ENCODE results near the gene TRMT44. TPM values are rescaled to one million over a fixed set of nuclear protein-coding genes. Genes with fewer than 3 reads are reported as not detected.
A peak's percentile ranks its signal among the peaks of the same experiment; 100 is the strongest.
"Not testable (repeated sequence)": the region's sequence is repeated elsewhere in the genome, so short reads cannot be mapped to it uniquely, and the experiment has no call there.

Gene TRMT44
- total RNA-seq, 1 experiment from 2014 or later = 12.6 TPM

- DNase-seq (ENCODE audit: low read depth) = no peak
Measured at GRCh38 chr4:8467016-8467415, 26.4 kb downstream of the TRMT44 start.

- DNase-seq (ENCODE audit: low read depth) = peak; percentile 39
Measured at GRCh38 chr4:8468746-8469535, 28.4 kb downstream of the TRMT44 start.

DNA sequence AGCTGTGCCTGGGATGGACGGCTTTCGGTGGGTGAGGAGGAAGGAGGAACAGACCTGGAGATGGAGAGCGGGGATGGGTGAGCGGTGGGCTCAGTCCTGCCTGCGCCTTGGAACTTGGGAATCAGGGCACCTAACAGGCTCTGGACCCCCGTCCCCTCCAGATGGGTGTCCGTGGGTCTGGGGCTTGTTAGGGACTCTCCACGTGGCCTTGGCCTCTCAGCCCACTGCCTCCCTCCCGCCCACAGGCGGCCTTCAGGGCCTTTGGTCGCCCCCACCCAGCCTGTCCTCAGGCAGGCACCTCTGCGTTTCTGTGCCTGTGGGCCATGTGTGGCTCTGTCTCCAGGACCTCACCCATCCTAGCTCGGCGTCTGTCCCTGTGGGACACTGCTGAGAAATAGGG lies 29.0 kb downstream of the TRMT44 start:
- no peak for DNase-seq (ENCODE audit: low read depth)

DNA sequence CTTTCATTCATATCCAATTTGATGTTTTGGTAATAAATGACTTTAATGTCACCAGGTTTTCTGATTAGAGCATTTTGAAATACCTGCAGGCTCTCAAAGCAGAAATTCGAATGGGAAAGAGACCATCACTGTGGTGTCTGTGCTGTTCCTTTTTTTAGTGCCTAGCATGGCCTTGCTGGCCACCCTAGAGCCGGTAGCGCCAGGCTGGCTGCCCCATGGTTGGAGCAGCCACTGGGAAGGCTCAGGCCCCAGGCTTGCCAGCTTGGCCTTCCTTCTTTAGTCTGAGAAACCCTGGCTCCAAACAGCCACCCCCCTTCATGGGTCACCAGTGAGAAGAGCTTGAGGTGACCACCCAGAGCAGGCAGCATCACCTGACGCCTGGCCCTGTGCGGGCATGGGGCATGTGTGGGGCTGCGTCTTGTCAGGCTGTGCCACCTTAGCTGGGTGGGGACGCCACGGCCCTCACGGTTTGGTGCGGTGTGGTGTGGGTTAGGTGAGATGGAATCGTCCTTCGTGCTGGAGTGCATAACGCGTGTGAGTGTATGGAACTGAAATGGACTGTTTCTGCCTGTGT lies 30.0 kb downstream of the TRMT44 start:
- no peak for DNase-seq (ENCODE audit: low read depth)

- no peak for DNase-seq (ENCODE audit: low read depth)
Measured at GRCh38 chr4:8471211-8471875, 30.8 kb downstream of the TRMT44 start.

- no peak for DNase-seq (ENCODE audit: low read depth)
Measured at GRCh38 chr4:8472158-8472688, 31.6 kb downstream of the TRMT44 start.

- DNase-seq (ENCODE audit: low read depth) = peak; percentile 67
Measured at GRCh38 chr4:8472689-8473197, 32.2 kb downstream of the TRMT44 start.

DNA sequence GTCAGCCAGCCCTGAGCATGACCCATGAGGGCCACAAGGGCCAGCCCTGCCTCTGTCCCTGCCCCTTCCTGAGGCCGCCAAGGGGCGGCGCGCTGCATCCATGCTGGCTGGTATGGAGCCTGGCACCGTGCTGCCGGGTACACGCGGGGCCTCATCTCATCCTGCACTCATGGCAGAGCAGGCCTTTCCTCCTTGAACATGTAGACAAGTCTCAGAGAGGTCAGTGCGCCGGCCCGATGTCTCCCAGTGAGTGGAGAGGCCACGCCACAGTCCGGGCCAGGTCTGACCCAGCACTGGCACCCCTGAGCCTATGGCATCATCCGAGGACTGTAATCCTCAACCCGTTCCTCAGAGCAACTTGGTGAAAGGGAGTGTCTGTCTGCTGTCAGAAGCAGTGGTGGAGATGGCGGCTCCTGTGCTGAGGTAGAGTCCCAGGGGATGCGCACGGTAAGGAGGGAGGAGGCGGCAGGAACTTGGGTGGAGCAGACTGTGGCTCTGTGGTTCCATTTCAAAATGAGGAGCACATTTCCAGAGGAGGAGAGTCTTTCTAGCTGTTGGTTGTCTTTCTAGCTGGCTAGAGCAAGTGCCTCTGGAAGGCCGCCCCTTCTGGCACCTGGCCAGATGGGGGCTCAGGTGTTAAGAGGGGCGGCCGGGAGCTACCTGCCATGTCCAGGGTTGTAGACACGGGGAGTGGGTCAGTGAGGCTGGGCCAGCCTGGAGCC lies 32.8 kb downstream of the TRMT44 start:
- DNase-seq (ENCODE audit: low read depth) = no peak

- no peak for DNase-seq (ENCODE audit: low read depth)
Measured at GRCh38 chr4:8473920-8474590, 33.5 kb downstream of the TRMT44 start.

DNA sequence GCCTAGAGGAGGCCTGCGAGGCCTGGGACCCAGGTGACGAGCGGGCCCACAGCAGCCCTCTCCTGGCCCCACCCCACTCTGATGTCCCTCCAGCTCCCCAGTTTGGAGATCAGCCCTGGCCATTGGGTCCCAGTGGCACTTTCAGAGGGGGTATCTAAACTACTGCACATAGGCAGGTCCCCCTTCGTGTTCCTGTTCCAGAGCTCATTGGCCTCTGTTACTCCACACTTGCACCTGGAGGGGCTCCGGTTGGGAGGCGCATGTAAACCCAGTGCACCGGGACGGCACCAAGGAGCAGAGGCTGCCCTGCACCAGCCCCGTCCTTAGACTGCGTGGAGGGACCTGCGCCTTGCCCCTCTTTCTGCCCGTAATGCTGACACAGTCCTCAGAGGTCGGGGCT lies 34.3 kb downstream of the TRMT44 start:
- DNase-seq (ENCODE audit: low read depth) = no peak

- DNase-seq (ENCODE audit: low read depth) = no peak
Measured at GRCh38 chr4:8475751-8476575, 35.4 kb downstream of the TRMT44 start.

DNA sequence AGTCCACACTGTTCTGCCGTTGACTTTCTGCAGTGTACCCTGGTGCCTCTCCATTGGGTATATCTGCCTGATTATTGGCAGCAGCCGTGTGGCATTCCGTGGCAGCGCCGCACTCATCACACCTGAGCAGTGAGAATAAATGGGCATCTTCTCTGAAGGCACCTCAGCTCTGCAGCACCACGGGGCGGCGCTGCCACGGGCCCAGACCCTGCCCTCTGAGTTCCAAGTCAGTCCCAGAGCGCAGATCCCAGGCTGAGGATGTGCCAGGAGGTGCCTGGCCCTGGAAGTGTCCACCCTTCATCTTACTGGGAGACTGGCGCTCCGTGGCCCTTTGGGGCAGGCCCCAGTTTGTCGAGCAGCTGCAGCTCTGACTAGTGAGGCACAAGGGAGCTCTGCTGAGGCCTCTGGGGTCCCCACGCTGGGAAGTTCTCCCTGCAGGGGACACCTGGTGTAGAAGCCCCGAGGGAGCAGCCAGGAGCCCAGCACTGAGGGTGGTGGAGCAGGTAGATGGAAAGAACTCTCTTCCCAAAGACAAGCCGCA lies 36.6 kb downstream of the TRMT44 start:
- DNase-seq (ENCODE audit: low read depth) = no peak

DNA sequence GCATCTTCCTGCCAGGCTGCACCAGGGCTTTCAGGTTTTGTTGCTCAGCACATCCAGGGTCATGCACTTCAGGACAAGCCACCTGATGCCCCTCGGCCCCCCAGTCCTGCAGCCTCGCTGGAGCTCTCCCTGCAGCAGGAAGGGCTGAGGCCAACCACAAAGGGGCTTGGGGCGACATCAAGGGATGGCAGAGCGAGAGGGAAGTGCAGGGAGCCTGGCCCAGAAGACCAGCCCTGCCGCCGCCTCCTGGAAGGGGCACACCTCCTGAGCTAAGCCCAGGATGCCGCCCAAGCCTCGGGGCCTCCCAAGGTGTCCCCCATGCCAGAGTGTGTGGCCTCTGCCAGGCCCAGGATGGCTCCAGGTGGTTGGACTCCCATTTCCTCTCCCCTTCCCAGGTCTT lies 37.1 kb downstream of the TRMT44 start:
- DNase-seq (ENCODE audit: low read depth) = no peak

GRCh38 chr4:8478371-8478770 lies 37.8 kb downstream of the TRMT44 start:
- no peak for DNase-seq (ENCODE audit: low read depth)

GRCh38 chr4:8478801-8479744 lies 38.5 kb downstream of the TRMT44 start:
- no peak for DNase-seq (ENCODE audit: low read depth)

DNA sequence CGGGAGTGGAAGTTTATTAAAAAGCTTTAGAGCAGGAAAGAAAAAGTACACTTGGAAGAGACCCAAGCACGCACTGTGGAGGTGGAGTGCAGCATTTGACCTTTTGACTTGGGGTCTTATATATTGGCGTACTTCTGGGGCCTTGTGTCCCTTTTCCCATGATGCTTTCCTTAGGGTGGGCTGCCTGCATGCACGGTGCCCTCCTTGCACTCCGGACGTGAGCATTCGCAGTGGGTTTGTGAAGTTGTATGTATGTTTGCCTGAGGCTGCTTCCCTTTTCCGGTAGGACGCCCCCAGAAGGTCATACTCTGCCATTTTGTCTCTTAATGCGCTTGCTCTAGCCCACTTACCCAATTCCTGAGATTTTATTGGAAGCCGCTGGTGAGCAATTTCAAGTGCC lies 39.6 kb downstream of the TRMT44 start:
- no peak for DNase-seq (ENCODE audit: low read depth)

DNA sequence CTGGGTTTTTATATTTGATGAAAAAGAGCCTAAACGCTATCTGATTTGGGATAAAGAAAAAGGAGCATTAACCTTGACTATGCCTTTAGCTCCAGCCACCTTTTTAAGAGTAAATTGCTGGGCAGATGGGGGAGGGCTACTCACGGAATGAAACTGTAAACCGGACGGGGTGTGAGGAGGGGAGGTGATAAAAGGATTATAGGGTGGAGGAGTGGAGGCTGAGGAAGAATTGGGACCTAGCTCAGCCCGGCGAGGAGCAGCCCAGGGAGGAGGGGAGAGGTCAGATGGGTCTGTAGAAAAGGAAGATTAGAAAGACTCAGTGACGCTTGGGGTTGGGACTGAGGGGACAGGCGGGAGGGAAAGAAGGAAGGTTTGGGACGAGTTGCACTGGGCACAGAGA lies 46.1 kb downstream of the TRMT44 start:
- DNase-seq (ENCODE audit: low read depth) = not testable (repeated sequence)

- DNase-seq (ENCODE audit: low read depth) = no peak
Measured at GRCh38 chr4:8488791-8489369, 48.3 kb downstream of the TRMT44 start.
